HG03103 (cell line): Measurements from ENCODE around the gene MEOX1.
"Not testable (repeated sequence)": the region's sequence is repeated elsewhere in the genome, so short reads cannot be mapped to it uniquely, and the experiment has no call there.

ENCODE experiments used
- ATAC-seq: cut with Tn5 transposase; IDR thresholded peaks from one replicate; pipeline ENCODE4 v1.9.1; 2021; ENCODE audit warnings: low read depth; ENCODE audit not compliant: unreplicated experiment

The MEOX1 gene

GRCh38 chr17:43625606-43626005 lies 36.1 kb downstream of the MEOX1 start:
- no peak for ATAC-seq

GRCh38 chr17:43620581-43620980 lies 41.1 kb downstream of the MEOX1 start:
- ATAC-seq: no peak

- ATAC-seq: no peak
Measured at GRCh38 chr17:43620147-43620546, 41.6 kb downstream of the MEOX1 start.

- ATAC-seq: no peak
Measured at GRCh38 chr17:43619705-43620104, 42.0 kb downstream of the MEOX1 start.

- ATAC-seq: no peak
Measured at GRCh38 chr17:43618276-43618675, 43.4 kb downstream of the MEOX1 start.

GRCh38 chr17:43616852-43617251 lies 44.9 kb downstream of the MEOX1 start:
- ATAC-seq: no peak

GRCh38 chr17:43616421-43616820 lies 45.3 kb downstream of the MEOX1 start:
- no peak for ATAC-seq

- no peak for ATAC-seq
Measured at GRCh38 chr17:43616029-43616351, 45.7 kb downstream of the MEOX1 start.

- ATAC-seq: no peak
Measured at GRCh38 chr17:43615330-43616028, 46.2 kb downstream of the MEOX1 start.

- no peak for ATAC-seq
Measured at GRCh38 chr17:43614561-43614960, 47.2 kb downstream of the MEOX1 start.

GRCh38 chr17:43613917-43614316 lies 47.8 kb downstream of the MEOX1 start:
- no peak for ATAC-seq

- no peak for ATAC-seq
Measured at GRCh38 chr17:43612515-43612914, 49.2 kb downstream of the MEOX1 start.

- no peak for ATAC-seq
Measured at GRCh38 chr17:43611230-43611969, 50.3 kb downstream of the MEOX1 start.

- no peak for ATAC-seq
Measured at GRCh38 chr17:43609613-43610385, 51.9 kb downstream of the MEOX1 start.

GRCh38 chr17:43608313-43608712 lies 53.4 kb downstream of the MEOX1 start:
- ATAC-seq: no peak

- ATAC-seq: no peak
Measured at GRCh38 chr17:43604549-43604948, 57.2 kb downstream of the MEOX1 start.

GRCh38 chr17:43603321-43603720 lies 58.4 kb downstream of the MEOX1 start:
- ATAC-seq: no peak

- ATAC-seq: not testable (repeated sequence)
Measured at GRCh38 chr17:43602556-43602955, 59.2 kb downstream of the MEOX1 start.

- no peak for ATAC-seq
Measured at GRCh38 chr17:43601280-43602039, 60.3 kb downstream of the MEOX1 start.

- ATAC-seq: no peak
Measured at GRCh38 chr17:43599835-43600234, 61.9 kb downstream of the MEOX1 start.

GRCh38 chr17:43599046-43599395 lies 62.7 kb downstream of the MEOX1 start:
- no peak for ATAC-seq
